Measurements from ENCODE around the gene CCDC178.

CCDC178 gene

DNA sequence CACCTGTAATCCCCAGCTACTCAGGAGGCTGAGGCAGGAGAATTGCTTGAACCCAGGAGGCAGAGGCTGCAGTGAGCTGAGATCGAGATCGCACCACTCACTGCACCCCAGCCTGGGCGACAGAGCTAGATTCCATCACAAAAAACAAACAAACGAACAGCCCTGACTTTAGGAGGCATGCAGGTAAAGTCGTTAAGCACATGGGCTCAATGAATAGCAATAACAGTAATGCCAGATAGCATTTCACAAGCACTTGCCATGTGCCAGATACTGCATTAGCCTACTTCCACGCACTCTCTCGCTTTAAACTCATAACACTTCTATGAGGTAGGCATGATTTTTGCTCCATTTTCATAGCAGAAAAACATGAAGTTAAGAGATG, 532.1 kb downstream of the CCDC178 start:
- TF ChIP-seq, protein P1, sequence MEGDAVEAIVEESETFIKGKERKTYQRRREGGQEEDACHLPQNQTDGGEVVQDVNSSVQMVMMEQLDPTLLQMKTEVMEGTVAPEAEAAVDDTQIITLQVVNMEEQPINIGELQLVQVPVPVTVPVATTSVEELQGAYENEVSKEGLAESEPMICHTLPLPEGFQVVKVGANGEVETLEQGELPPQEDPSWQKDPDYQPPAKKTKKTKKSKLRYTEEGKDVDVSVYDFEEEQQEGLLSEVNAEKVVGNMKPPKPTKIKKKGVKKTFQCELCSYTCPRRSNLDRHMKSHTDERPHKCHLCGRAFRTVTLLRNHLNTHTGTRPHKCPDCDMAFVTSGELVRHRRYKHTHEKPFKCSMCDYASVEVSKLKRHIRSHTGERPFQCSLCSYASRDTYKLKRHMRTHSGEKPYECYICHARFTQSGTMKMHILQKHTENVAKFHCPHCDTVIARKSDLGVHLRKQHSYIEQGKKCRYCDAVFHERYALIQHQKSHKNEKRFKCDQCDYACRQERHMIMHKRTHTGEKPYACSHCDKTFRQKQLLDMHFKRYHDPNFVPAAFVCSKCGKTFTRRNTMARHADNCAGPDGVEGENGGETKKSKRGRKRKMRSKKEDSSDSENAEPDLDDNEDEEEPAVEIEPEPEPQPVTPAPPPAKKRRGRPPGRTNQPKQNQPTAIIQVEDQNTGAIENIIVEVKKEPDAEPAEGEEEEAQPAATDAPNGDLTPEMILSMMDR (IDR thresholded peaks at IDR 0.05; ENCODE audit: insufficient read depth, low read length, missing control alignments) = no peak
- DNase-seq (ENCODE audit: low read depth, low spot score) = no peak
- POLR2A ChIA-PET = no interaction called here
- no peak overlapping the region for H3K4me3 ChIP-seq (ENCODE audit: low read depth, low read length)
- CTCF ChIA-PET = no interaction called here

- no peak for DNase-seq (ENCODE audit: low read depth, low spot score)
- ChIA-PET CTCF (no interaction called here), POLR2A (no interaction called here)
- TF ChIP-seq, protein P1 (IDR thresholded peaks at IDR 0.05; ENCODE audit: insufficient read depth, low read length, missing control alignments) = no peak
- H3K4me3 ChIP-seq (ENCODE audit: low read depth, low read length) = no peak overlapping the region
Observed at GRCh38 chr18:32907648-32908423, 532.7 kb downstream of the CCDC178 start.

DNA sequence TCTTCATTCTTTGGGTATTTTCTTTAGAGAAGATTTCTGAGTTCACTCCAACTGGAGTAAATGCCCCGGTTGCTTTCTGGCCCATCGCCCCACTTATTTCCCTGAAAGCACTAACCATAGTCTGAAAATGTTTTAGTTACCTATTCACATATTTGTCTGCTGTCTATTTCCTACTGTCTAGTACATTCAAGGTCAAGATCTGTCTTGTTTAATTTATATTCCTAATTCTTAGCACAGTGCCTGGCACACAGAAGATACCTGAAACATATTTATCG, 533.3 kb downstream of the CCDC178 start:
- ChIA-PET POLR2A (no interaction called here), CTCF (no interaction called here)
- H3K4me3 ChIP-seq (ENCODE audit: low read depth, low read length) = no peak overlapping the region
- no peak for DNase-seq (ENCODE audit: low read depth, low spot score)
- TF ChIP-seq, protein P1 (IDR thresholded peaks at IDR 0.05; ENCODE audit: insufficient read depth, low read length, missing control alignments) = no peak

- no peak for DNase-seq (ENCODE audit: low read depth, low spot score)
- TF ChIP-seq, protein P1 (IDR thresholded peaks at IDR 0.05; ENCODE audit: insufficient read depth, low read length, missing control alignments) = no peak
- ChIA-PET POLR2A (no interaction called here), CTCF (no interaction called here)
- no peak overlapping the region for H3K4me3 ChIP-seq (ENCODE audit: low read depth, low read length)
Observed at GRCh38 chr18:32906506-32907310, 533.8 kb downstream of the CCDC178 start.

GRCh38 chr18:32905651-32906050, 534.9 kb downstream of the CCDC178 start:
- TF ChIP-seq, protein P1 (IDR thresholded peaks at IDR 0.05; ENCODE audit: insufficient read depth, low read length, missing control alignments) = no peak
- no peak overlapping the region for H3K4me3 ChIP-seq (ENCODE audit: low read depth, low read length)
- DNase-seq (ENCODE audit: low read depth, low spot score) = no peak
- ChIA-PET CTCF (no interaction called here), POLR2A (no interaction called here)

DNA sequence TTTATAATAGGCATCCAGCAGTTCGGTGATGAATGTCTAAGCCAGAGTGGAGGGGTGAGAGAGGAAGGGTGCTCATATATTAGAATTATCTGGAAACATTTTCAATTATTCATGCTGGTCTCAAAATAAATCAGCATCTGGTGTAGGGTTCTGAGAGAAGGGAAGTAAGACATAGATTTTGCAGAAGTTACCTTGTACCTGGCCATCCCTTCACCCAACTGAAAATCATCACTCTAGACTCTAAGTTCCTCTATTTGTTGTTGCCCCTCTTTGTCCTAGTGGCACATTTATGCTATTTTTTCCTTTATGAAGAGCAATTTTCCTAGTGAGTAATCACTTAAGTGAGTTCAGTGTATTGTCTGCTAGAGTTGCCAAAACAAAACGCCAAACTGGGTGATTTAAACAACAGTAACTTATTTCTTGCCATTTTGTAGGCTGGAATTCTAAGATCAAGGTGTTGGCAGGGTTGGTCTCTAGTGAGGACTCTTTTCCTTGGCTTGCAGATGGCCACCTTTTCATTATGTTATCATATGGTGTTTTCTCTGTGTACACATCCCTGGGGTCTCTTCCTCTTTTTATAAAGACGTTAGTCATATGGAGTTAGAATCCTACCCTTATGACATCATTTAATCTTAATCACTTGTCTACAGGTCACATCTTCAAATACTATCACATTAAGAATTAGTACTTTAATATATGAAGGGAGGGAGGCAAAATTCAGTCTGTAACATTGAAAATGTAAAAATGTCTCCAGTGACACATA, 537.8 kb downstream of the CCDC178 start:
- CTCF ChIA-PET = no interaction called here
- TF ChIP-seq, protein P1 (IDR thresholded peaks at IDR 0.05; ENCODE audit: insufficient read depth, low read length, missing control alignments) = no peak
- no peak overlapping the region for H3K4me3 ChIP-seq (ENCODE audit: low read depth, low read length)
- no peak for DNase-seq (ENCODE audit: low read depth, low spot score)
- POLR2A ChIA-PET = no interaction called here

Data from AG04449 (cell line).